SHP77 (cell line): Measurements from ENCODE around the gene FHIT.
"Not testable (repeated sequence)": the region's sequence is repeated elsewhere in the genome, so short reads cannot be mapped to it uniquely, and the experiment has no call there.

Experiments used
- DNase-seq, 2 experiments: peaks; one replicate each; lab custom pipeline; 2025; lab: John Stamatoyannopoulos, UW

The FHIT gene

GRCh38 chr3:60920519-60920918 is 330.7 kb downstream of the FHIT start:
- DNase-seq: no peak

- DNase-seq: no peak
These were observed 332.0 kb downstream of the FHIT start for GRCh38 chr3:60919296-60919695.

GRCh38 chr3:60917141-60917540 is 334.1 kb downstream of the FHIT start:
- peak; percentile 39 to 69 for DNase-seq

GRCh38 chr3:60916546-60916945 is 334.7 kb downstream of the FHIT start:
- DNase-seq: no peak

GRCh38 chr3:60913474-60913873 is 337.8 kb downstream of the FHIT start:
- DNase-seq: no peak

GRCh38 chr3:60912876-60913275 is 338.4 kb downstream of the FHIT start:
- no peak for DNase-seq

- no peak for DNase-seq
These were observed 339.1 kb downstream of the FHIT start for GRCh38 chr3:60912142-60912541.

- DNase-seq: no peak
These were observed 341.7 kb downstream of the FHIT start for GRCh38 chr3:60909526-60909925.

GRCh38 chr3:60906283-60906682 is 345.0 kb downstream of the FHIT start:
- DNase-seq: no peak

GRCh38 chr3:60898321-60898720 is 352.9 kb downstream of the FHIT start:
- DNase-seq: no peak

- no peak for DNase-seq
These were observed 357.3 kb downstream of the FHIT start for GRCh38 chr3:60893946-60894345.

GRCh38 chr3:60890226-60890625 is 361.0 kb downstream of the FHIT start:
- no peak for DNase-seq

GRCh38 chr3:60888952-60889351 is 362.3 kb downstream of the FHIT start:
- not testable (repeated sequence) for DNase-seq

- no peak for DNase-seq
These were observed 363.7 kb downstream of the FHIT start for GRCh38 chr3:60887574-60887973.

GRCh38 chr3:60886518-60886917 is 364.7 kb downstream of the FHIT start:
- DNase-seq: no peak

- DNase-seq: no peak
These were observed 367.2 kb downstream of the FHIT start for GRCh38 chr3:60884005-60884404.

GRCh38 chr3:60877188-60877587 is 374.1 kb downstream of the FHIT start:
- no peak for DNase-seq

GRCh38 chr3:60870396-60870795 is 380.9 kb downstream of the FHIT start:
- no peak for DNase-seq

GRCh38 chr3:60867200-60867599 is 384.1 kb downstream of the FHIT start:
- no peak for DNase-seq

- DNase-seq: no peak
These were observed 394.8 kb downstream of the FHIT start for GRCh38 chr3:60856257-60857046.

- DNase-seq: no peak
These were observed 396.0 kb downstream of the FHIT start for GRCh38 chr3:60855250-60855649.

- no peak for DNase-seq
These were observed 396.5 kb downstream of the FHIT start for GRCh38 chr3:60854791-60855190.

GRCh38 chr3:60847791-60848190 is 403.5 kb downstream of the FHIT start:
- DNase-seq: no peak

GRCh38 chr3:60844256-60844655 is 407.0 kb downstream of the FHIT start:
- no peak for DNase-seq
